H9 (cell line): ENCODE data around the gene RWDD1. TPM values are rescaled to one million over a fixed set of nuclear protein-coding genes. Genes with fewer than 3 reads are reported as not detected.
"Not testable (repeated sequence)": the region's sequence is repeated elsewhere in the genome, so short reads cannot be mapped to it uniquely, and the experiment has no call there.

Experiments used
- DNase-seq: peaks from one replicate; pipeline ENCODE4 v3.0.0-alpha.2; 2017
- H2AFZ ChIP-seq: one replicate; pipeline ENCODE4 v1.6.1; 2013; ENCODE audit warnings: mild to moderate bottlenecking, low read length, control low read depth, moderate library complexity
- H2AK5ac ChIP-seq: 2 replicates; pipeline ENCODE4 v1.6.1; 2013; ENCODE audit warnings: low read length, control low read depth, mixed read lengths; ENCODE audit not compliant: insufficient read length
- H2BK120ac ChIP-seq: one replicate; pipeline ENCODE4 v1.6.1; 2013; ENCODE audit warnings: low read depth, mild to moderate bottlenecking, low read length, control low read depth, inconsistent platforms; ENCODE audit not compliant: poor library complexity, severe bottlenecking
- H2BK12ac ChIP-seq: 2 replicates; pipeline ENCODE4 v1.6.1; 2013; ENCODE audit warnings: low read length, control low read depth, mixed read lengths, low read depth; ENCODE audit not compliant: insufficient read length
- H2BK15ac ChIP-seq: 2 replicates; pipeline ENCODE4 v1.6.1; 2013; ENCODE audit warnings: low read depth, low read length, control low read depth
- H2BK20ac ChIP-seq: one replicate; pipeline ENCODE4 v1.6.1; 2013; ENCODE audit warnings: low read depth, mild to moderate bottlenecking, low read length, control low read depth, inconsistent platforms; ENCODE audit not compliant: poor library complexity, severe bottlenecking
- H2BK5ac ChIP-seq: 2 replicates; pipeline ENCODE4 v1.6.1; 2013; ENCODE audit warnings: low read length, control low read depth, mixed read lengths; ENCODE audit not compliant: insufficient read length
- H3K14ac ChIP-seq: 2 replicates; pipeline ENCODE4 v1.6.1; 2013; ENCODE audit warnings: low read length, control low read depth; ENCODE audit not compliant: insufficient read depth
- H3K18ac ChIP-seq: 2 replicates; pipeline ENCODE4 v1.6.1; 2013; ENCODE audit warnings: low read depth, mild to moderate bottlenecking, mixed read lengths, low read length, control low read depth; ENCODE audit not compliant: insufficient read length
- H3K23ac ChIP-seq: 2 replicates; pipeline ENCODE4 v1.6.1; 2013; ENCODE audit warnings: low read length, control low read depth, mixed read lengths, low read depth; ENCODE audit not compliant: insufficient read length
- H3K23me2 ChIP-seq: 2 replicates; pipeline ENCODE4 v1.6.1; 2013; ENCODE audit warnings: low read depth, mild to moderate bottlenecking, mixed read lengths, low read length, control low read depth; ENCODE audit not compliant: insufficient read length, poor library complexity, severe bottlenecking
- H3K27ac ChIP-seq: 2 replicates; pipeline ENCODE4 v1.5.1; 2013; ENCODE audit warnings: low read length, control low read depth, mixed read lengths, low read depth; ENCODE audit not compliant: insufficient read length
- H3K27me3 ChIP-seq: 2 replicates; pipeline ENCODE4 v1.6.1; 2013; ENCODE audit warnings: low read length, control low read depth, inconsistent platforms; ENCODE audit not compliant: insufficient read depth
- H3K4ac ChIP-seq: 2 replicates; pipeline ENCODE4 v1.6.1; 2013; ENCODE audit warnings: low read depth, mild to moderate bottlenecking, control low read depth, inconsistent platforms, low read length, moderate library complexity
- H3K4me1 ChIP-seq: 2 replicates; pipeline ENCODE4 v1.6.1; 2013; ENCODE audit warnings: low read length, control low read depth, inconsistent platforms; ENCODE audit not compliant: insufficient read depth
- H3K4me2 ChIP-seq: 2 replicates; pipeline ENCODE4 v1.6.1; 2013; ENCODE audit warnings: low read length, control low read depth, mixed read lengths; ENCODE audit not compliant: insufficient read length, insufficient read depth
- H3K56ac ChIP-seq: 2 replicates; pipeline ENCODE4 v1.6.1; 2013; ENCODE audit warnings: low read depth, mild to moderate bottlenecking, mixed read lengths, low read length, control low read depth; ENCODE audit not compliant: insufficient read length
- H3K79me1 ChIP-seq: 2 replicates; pipeline ENCODE4 v1.6.1; 2013; ENCODE audit warnings: low read depth, mild to moderate bottlenecking, moderate library complexity, low read length, control low read depth, inconsistent platforms; ENCODE audit not compliant: insufficient read depth, poor library complexity, severe bottlenecking
- H3K79me2 ChIP-seq: 2 replicates; pipeline ENCODE4 v1.6.1; 2013; ENCODE audit warnings: low read length, control low read depth, inconsistent platforms; ENCODE audit not compliant: insufficient read depth
- H3K9ac ChIP-seq: 2 replicates; pipeline ENCODE4 v1.6.1; 2013; ENCODE audit warnings: low read length, control low read depth, mixed read lengths; ENCODE audit not compliant: insufficient read length; ENCODE audit errors: extremely low read depth
- H3K9me3 ChIP-seq: one replicate; pipeline ENCODE4 v1.6.1; 2013; ENCODE audit warnings: low read depth, low read length, inconsistent platforms; ENCODE audit not compliant: control insufficient read depth
- H3T11ph ChIP-seq: one replicate; pipeline ENCODE4 v1.6.1; 2013; ENCODE audit warnings: mild to moderate bottlenecking, low read length, control low read depth, inconsistent platforms
- H4K20me1 ChIP-seq: one replicate; pipeline ENCODE4 v1.6.1; 2013; ENCODE audit not compliant: control insufficient read depth, insufficient read length, insufficient read depth
- H4K5ac ChIP-seq: 2 replicates; pipeline ENCODE4 v1.6.1; 2013; ENCODE audit warnings: low read depth, mild to moderate bottlenecking, mixed read lengths, low read length, control low read depth; ENCODE audit not compliant: insufficient read length
- H4K8ac ChIP-seq: replicated peaks from 2 replicates; pipeline ENCODE4 v1.6.1; 2013; ENCODE audit warnings: low read length, control low read depth, mixed read lengths, low read depth; ENCODE audit not compliant: insufficient read length
- H4K91ac ChIP-seq: 2 replicates; pipeline ENCODE4 v1.6.1; 2013; ENCODE audit warnings: low read depth, mild to moderate bottlenecking, moderate library complexity, mixed read lengths, low read length, control low read depth; ENCODE audit not compliant: insufficient read length
- H3K27ac Mint-ChIP-seq, 3 experiments: 2 replicates in 2 of 3; 3 replicates in 1 of 3; pipeline ENCODE4 v1.8.0; 2020 to 2021; ENCODE audit warnings: mixed read lengths in 3 of 3, mild to moderate bottlenecking in 1 of 3, moderate library complexity in 1 of 3
- H3K27me3 Mint-ChIP-seq: 2 replicates; pipeline ENCODE4 v1.8.0; 2021; ENCODE audit warnings: low read depth, mild to moderate bottlenecking, moderate library complexity, mixed read lengths
- H3K36me3 Mint-ChIP-seq, 3 experiments: 2 replicates in 2 of 3; 3 replicates in 1 of 3; pipeline ENCODE4 v1.8.0; 2020 to 2021; ENCODE audit warnings: low read depth in 3 of 3, mixed read lengths in 3 of 3; ENCODE audit not compliant: insufficient read depth in 1 of 3
- H3K4me1 Mint-ChIP-seq, 2 experiments: 2 replicates each; pipeline ENCODE4 v1.8.0; 2020; ENCODE audit warnings: mixed read lengths in 2 of 2
- H3K4me3 Mint-ChIP-seq, 2 experiments: 2 replicates in 1 of 2; 3 replicates in 1 of 2; pipeline ENCODE4 v1.8.0; 2020 to 2021; ENCODE audit warnings: mild to moderate bottlenecking in 2 of 2, mixed read lengths in 2 of 2, moderate library complexity in 1 of 2
- H3K9me3 Mint-ChIP-seq, 2 experiments: 2 replicates in 1 of 2; 3 replicates in 1 of 2; pipeline ENCODE4 v1.8.0; 2020; ENCODE audit warnings: mild to moderate bottlenecking in 2 of 2, mixed read lengths in 2 of 2, moderate library complexity in 1 of 2
- CTCF ChIP-seq: fragments of 200-600 bp; sonication (generic); conservative IDR thresholded peaks from 3 replicates; pipeline ENCODE4 v1.8.0; 2021; ENCODE audit warnings: antibody characterized with exemption, mild to moderate bottlenecking
- WGBS: extraction: QIAGEN DNeasy Blood & Tissue Kit; methylation state at CpG from one replicate; pipeline ENCODE4 v1.1.7; 2013; ENCODE audit warnings: missing lambda C conversion rate, low lambda C conversion rate, mixed read lengths; ENCODE audit not compliant: insufficient read length; ENCODE audit errors: extremely low coverage; 5-methylcytosine and 5-hydroxymethylcytosine counted together
- total RNA-seq: library from RNA; stranded (reverse); gene quantifications from 2 replicates; pipeline ENCODE4 v1.2.1, GENCODE V29; 2021

Gene RWDD1
- total RNA-seq, 1 experiment from 2014 or later: 42.0 TPM

- Mint-ChIP-seq H3K27ac (no peak overlapping the region), H3K36me3 (peaks cover 5 to 25% (median 17%) of the 10 kb centered on the region in 3 experiments; a peak in 5 of 7 replicates), H3K27me3 (no peaks in the 10 kb centered on the region), H3K4me1 (no peaks in the 10 kb centered on the region), H3K4me3 (no peak overlapping the region), H3K9me3 (no peaks in the 10 kb centered on the region)
- H4K91ac ChIP-seq: no peak overlapping the region
- no peak for DNase-seq
- no peak overlapping the region for H3K4me2 ChIP-seq
- H3K18ac ChIP-seq: no peak overlapping the region
- H3K4ac ChIP-seq: no peak overlapping the region
- H3K56ac ChIP-seq: no peak overlapping the region
- no peak overlapping the region for H2BK15ac ChIP-seq
- no peak overlapping the region for H4K5ac ChIP-seq
- H3K14ac ChIP-seq: no peak overlapping the region
- no peaks in the 10 kb centered on the region for H3K23me2 ChIP-seq
- no peak overlapping the region for H3K9ac ChIP-seq
- no peak overlapping the region for H2BK120ac ChIP-seq
- no peaks in the 10 kb centered on the region for H3K4me1 ChIP-seq
- no peak overlapping the region for H3T11ph ChIP-seq
- no CpG with 5 or more reads among the region's 4 CpGs for WGBS
- H3K79me1 ChIP-seq: no peaks in the 10 kb centered on the region
- H3K27ac ChIP-seq: no peak overlapping the region
- H3K27me3 ChIP-seq: no peaks in the 10 kb centered on the region
- H2AFZ ChIP-seq: no peak overlapping the region
- no peak overlapping the region for H3K23ac ChIP-seq
- no peaks in the 10 kb centered on the region for H3K79me2 ChIP-seq
- H4K8ac ChIP-seq: no peak overlapping the region
- no peak overlapping the region for H2BK12ac ChIP-seq
- no peak for TF ChIP-seq CTCF
- no peak overlapping the region for H2BK5ac ChIP-seq
- H2AK5ac ChIP-seq: no peak overlapping the region
- H4K20me1 ChIP-seq: no peaks in the 10 kb centered on the region
- H2BK20ac ChIP-seq: no peak overlapping the region
- H3K9me3 ChIP-seq: no peaks in the 10 kb centered on the region
Observed at GRCh38 chr6:116596815-116597214, 25.5 kb downstream of the RWDD1 start.

- not testable (repeated sequence) for H4K5ac ChIP-seq, H3K4ac ChIP-seq, H3K9me3 ChIP-seq, H4K91ac ChIP-seq, H3K18ac ChIP-seq, H4K8ac ChIP-seq, H3K27ac Mint-ChIP-seq, H2BK5ac ChIP-seq, H3K9ac ChIP-seq, H3K4me3 Mint-ChIP-seq, H2BK20ac ChIP-seq, H2BK15ac ChIP-seq, H3K27me3 ChIP-seq, H2BK12ac ChIP-seq, H3K79me2 ChIP-seq, H2AFZ ChIP-seq, H3K27ac ChIP-seq, H4K20me1 ChIP-seq, H3T11ph ChIP-seq, H3K9me3 Mint-ChIP-seq, H2AK5ac ChIP-seq, H3K23me2 ChIP-seq, H3K27me3 Mint-ChIP-seq, H3K36me3 Mint-ChIP-seq, H2BK120ac ChIP-seq, H3K14ac ChIP-seq, H3K56ac ChIP-seq, H3K4me1 Mint-ChIP-seq, DNase-seq, H3K4me1 ChIP-seq, H3K23ac ChIP-seq, H3K79me1 ChIP-seq, H3K4me2 ChIP-seq
- WGBS: no CpG with 5 or more reads among the region's 3 CpGs
Observed at GRCh38 chr6:116603916-116604315, 32.6 kb downstream of the RWDD1 start.
